Stimulated activated CD8-positive, alpha-beta memory T cell treated with anti-CD3 and anti-CD28 coated beads, Interleukin-7, amount 100 ng/mL, for 48 hours (primary cell): ENCODE data around the gene CD320.
"Not testable (repeated sequence)": the region's sequence is repeated elsewhere in the genome, so short reads cannot be mapped to it uniquely, and the experiment has no call there.

Source experiments
- DNase-seq, 2 donors: peaks; one replicate each; pipeline ENCODE4 v3.0.0-alpha.2; 2020; ENCODE audit warnings: low read depth in 1 of 2; ENCODE audit errors: extremely low read depth in 1 of 2

The CD320 gene

GRCh38 chr19:8310342-8311055 is 2.3 kb upstream of the CD320 start:
- no peak for DNase-seq

- DNase-seq, result no peak
These were observed 733 bp upstream of the CD320 start for GRCh38 chr19:8308891-8309291.

GRCh38 chr19:8307400-8307964 is 676 bp downstream of the CD320 start:
- no peak for DNase-seq

- DNase-seq, result no peak
These were observed 1.7 kb downstream of the CD320 start for GRCh38 chr19:8306235-8307054.

GRCh38 chr19:8305798-8306197 is 2.4 kb downstream of the CD320 start:
- no peak for DNase-seq

GRCh38 chr19:8304841-8305621 is 3.1 kb downstream of the CD320 start:
- DNase-seq, result no peak

- DNase-seq, result no peak
These were observed 5.4 kb downstream of the CD320 start for GRCh38 chr19:8302734-8303133.

GRCh38 chr19:8302357-8302691 is 5.8 kb downstream of the CD320 start:
- DNase-seq, result no peak

GRCh38 chr19:8291337-8291736 is 16.8 kb downstream of the CD320 start:
- not testable (repeated sequence) for DNase-seq

GRCh38 chr19:8276508-8276907 is 31.6 kb downstream of the CD320 start:
- DNase-seq, result not testable (repeated sequence)

GRCh38 chr19:8269724-8270123 is 38.4 kb downstream of the CD320 start:
- DNase-seq, result no peak

GRCh38 chr19:8265872-8266271 is 42.3 kb downstream of the CD320 start:
- DNase-seq, result no peak

GRCh38 chr19:8264248-8264647 is 43.9 kb downstream of the CD320 start:
- not testable (repeated sequence) for DNase-seq

- no peak for DNase-seq
These were observed 45.7 kb downstream of the CD320 start for GRCh38 chr19:8262431-8262830.

GRCh38 chr19:8261881-8262280 is 46.3 kb downstream of the CD320 start:
- no peak for DNase-seq

GRCh38 chr19:8261347-8261746 is 46.8 kb downstream of the CD320 start:
- DNase-seq, result no peak

- DNase-seq, result no peak
These were observed 48.3 kb downstream of the CD320 start for GRCh38 chr19:8259922-8260247.

- no peak for DNase-seq
These were observed 48.8 kb downstream of the CD320 start for GRCh38 chr19:8259142-8259921.

- no peak for DNase-seq
These were observed 51.1 kb downstream of the CD320 start for GRCh38 chr19:8257052-8257443.

- no peak for DNase-seq
These were observed 51.7 kb downstream of the CD320 start for GRCh38 chr19:8256276-8257051.
